HEK293T (cell line): Measurements from ENCODE around the gene ARMCX5.

ENCODE experiments used
- CTCF ChIA-PET: fragments of 350-600 bp; formaldehyde crosslinking; extraction: SDS; loops from one replicate; lab custom pipeline; 2021; ENCODE audit warnings: antibody characterized with exemption, inconsistent platforms; lab: Yijun Ruan, JAX
- POLR2A ChIA-PET: fragments of 350-600 bp; formaldehyde crosslinking; extraction: SDS; loops from one replicate; lab custom pipeline; 2020; ENCODE audit warnings: antibody characterized with exemption, inconsistent platforms; lab: Yijun Ruan, JAX
- DNase-seq: peaks from one replicate; pipeline ENCODE4 v3.0.0; 2012; ENCODE audit warnings: mixed read lengths; ENCODE audit errors: extremely low spot score
- ARNT ChIP-seq: fragments of 450-650 bp; IDR thresholded peaks from 2 replicates; pipeline ENCODE4 v1.6.1; 2017; ENCODE audit warnings: mild to moderate bottlenecking
- BHLHE40 ChIP-seq: fragments of 450-650 bp; IDR thresholded peaks from 2 replicates; pipeline ENCODE4 v1.6.1; 2016; ENCODE audit warnings: mild to moderate bottlenecking, moderate library complexity, borderline replicate concordance
- CTBP1 ChIP-seq: fragments of 450-650 bp; IDR thresholded peaks from 2 replicates; pipeline ENCODE4 v1.6.1; 2016; ENCODE audit warnings: borderline replicate concordance
- ELF4 ChIP-seq: fragments of 450-650 bp; IDR thresholded peaks from 2 replicates; pipeline ENCODE4 v1.6.1; 2017; ENCODE audit warnings: antibody characterized with exemption
- FOXA1 ChIP-seq: fragments of 450-650 bp; IDR thresholded peaks from 2 replicates; pipeline ENCODE4 v1.6.1; 2016; ENCODE audit warnings: mild to moderate bottlenecking
- FOXK2 ChIP-seq: fragments of 450-650 bp; IDR thresholded peaks from 2 replicates; pipeline ENCODE4 v1.6.1; 2016; ENCODE audit warnings: mild to moderate bottlenecking
- FOXM1 ChIP-seq: fragments of 450-650 bp; IDR thresholded peaks from 2 replicates; pipeline ENCODE4 v1.6.1; 2017; ENCODE audit warnings: mild to moderate bottlenecking, borderline replicate concordance
- HDGF ChIP-seq: fragments of 450-650 bp; IDR thresholded peaks from 2 replicates; pipeline ENCODE4 v1.6.1; 2017; ENCODE audit warnings: antibody characterized with exemption, borderline replicate concordance
- L3MBTL2 ChIP-seq: fragments of 450-650 bp; conservative IDR thresholded peaks from 2 replicates; pipeline ENCODE4 v1.6.1; 2016; ENCODE audit warnings: mild to moderate bottlenecking
- LEF1 ChIP-seq: fragments of 450-650 bp; IDR thresholded peaks from 2 replicates; pipeline ENCODE4 v1.6.1; 2017; ENCODE audit warnings: mild to moderate bottlenecking, borderline replicate concordance
- NFRKB ChIP-seq: fragments of 450-650 bp; IDR thresholded peaks from 2 replicates; pipeline ENCODE4 v1.6.1; 2016; ENCODE audit warnings: mild to moderate bottlenecking, moderate library complexity
- SP1 ChIP-seq: fragments of 450-650 bp; IDR thresholded peaks from 2 replicates; pipeline ENCODE4 v1.6.1; 2017
- SUZ12 ChIP-seq: fragments of 450-650 bp; IDR thresholded peaks from 2 replicates; pipeline ENCODE4 v1.6.1; 2016; ENCODE audit warnings: mild to moderate bottlenecking
- TARDBP ChIP-seq: fragments of 450-650 bp; IDR thresholded peaks from 2 replicates; pipeline ENCODE4 v1.6.1; 2016
- ZNF384 ChIP-seq: fragments of 450-650 bp; IDR thresholded peaks from 2 replicates; pipeline ENCODE4 v1.6.1; 2016
- TF ChIP-seq, protein P1 (sequence below): fragments of 450-650 bp; IDR thresholded peaks from 2 replicates; pipeline ENCODE4 v1.6.1; 2016

The ARMCX5 gene

DNA sequence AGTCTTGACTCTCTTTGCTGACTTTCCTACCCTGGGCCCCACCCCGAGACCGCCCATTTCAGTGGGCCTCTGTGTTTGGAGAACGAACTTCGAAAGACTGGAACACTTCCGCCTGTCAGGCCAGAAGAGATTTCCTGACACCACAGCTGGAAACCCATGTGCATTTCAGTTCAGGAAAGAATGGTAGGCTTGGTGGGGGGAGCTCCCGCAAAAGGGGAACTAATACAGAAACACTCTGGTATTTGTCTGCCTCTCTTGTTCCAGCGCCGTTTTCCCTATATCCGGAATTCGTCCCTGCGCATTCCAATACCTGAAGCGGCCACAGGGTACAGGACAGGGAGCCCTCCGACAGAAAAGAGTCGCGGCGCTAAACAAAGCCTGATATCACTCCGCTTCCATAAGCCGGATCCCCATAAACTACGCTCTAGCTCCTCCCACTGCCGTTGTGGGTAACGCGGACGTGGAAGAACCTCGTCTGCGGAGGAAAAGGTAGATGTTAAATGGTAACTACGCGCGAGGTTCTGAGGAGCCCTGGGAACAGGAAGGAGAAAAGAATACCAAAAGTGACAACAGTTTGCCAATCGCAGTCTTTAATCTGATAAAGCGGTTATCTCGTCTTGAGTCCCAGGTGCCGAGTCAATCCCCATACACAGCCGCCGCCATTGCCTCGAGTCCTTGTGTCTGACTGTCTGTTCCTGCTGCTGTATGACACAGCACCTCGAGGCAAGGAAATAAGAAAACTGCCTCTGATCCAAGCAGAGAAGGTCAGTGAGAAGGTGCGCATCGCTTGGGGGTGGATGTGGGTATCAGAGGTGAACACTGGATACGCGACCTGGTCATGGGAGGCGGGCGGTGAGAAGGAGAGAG lies at the start of gene ARMCX5:
TSS of gene ARMCX5 (plus strand) at position 432 of the 867 bp plus-strand sequence. CDS start 2,627 bp downstream, outside the sequence.
- ChIA-PET CTCF (interaction anchor here (0.6 kb wide), 1 partner anchor 371 kb away, joined by 3 read pairs; no protein-coding TSS in a partner anchor), POLR2A (interaction anchor here (0.7 to 1.3 kb wide), 11 partner anchors 10 to 234 kb away, joined by 3 to 5 read pairs (median 3); no protein-coding TSS in a partner anchor)
- no peak for TF ChIP-seq BHLHE40
- TF ChIP-seq NFRKB: peak; percentile 70
- TF ChIP-seq, protein P1, sequence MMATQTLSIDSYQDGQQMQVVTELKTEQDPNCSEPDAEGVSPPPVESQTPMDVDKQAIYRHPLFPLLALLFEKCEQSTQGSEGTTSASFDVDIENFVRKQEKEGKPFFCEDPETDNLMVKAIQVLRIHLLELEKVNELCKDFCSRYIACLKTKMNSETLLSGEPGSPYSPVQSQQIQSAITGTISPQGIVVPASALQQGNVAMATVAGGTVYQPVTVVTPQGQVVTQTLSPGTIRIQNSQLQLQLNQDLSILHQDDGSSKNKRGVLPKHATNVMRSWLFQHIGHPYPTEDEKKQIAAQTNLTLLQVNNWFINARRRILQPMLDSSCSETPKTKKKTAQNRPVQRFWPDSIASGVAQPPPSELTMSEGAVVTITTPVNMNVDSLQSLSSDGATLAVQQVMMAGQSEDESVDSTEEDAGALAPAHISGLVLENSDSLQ: peak; percentile 29; the same call in 1 of the 2 replicates
- peak; percentile 58 for TF ChIP-seq ELF4
- TF ChIP-seq L3MBTL2: peak; percentile 93
- TF ChIP-seq TARDBP: 0 out of 2 replicates have a peak, but pooled peaks have one; percentile 18
- TF ChIP-seq ZNF384: no peak
- DNase-seq: peak; percentile 72

DNA sequence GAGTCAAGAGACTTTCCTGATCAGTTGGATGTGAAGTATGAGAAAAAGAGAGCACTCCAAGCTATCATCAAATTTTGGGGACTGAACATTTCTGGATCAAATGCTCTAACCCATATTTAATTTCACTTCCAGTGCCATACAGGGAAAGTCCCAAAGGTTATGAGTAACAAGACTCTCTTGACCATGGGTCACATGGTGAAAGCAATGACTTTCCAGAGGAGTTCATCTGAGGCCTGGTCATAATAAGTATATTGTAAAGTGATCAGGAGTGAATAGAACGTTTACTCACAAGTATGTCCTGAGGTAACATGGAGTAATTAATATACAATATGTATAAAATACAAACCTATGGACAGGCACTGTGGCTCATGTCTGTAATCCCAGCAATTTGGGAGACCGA lies 40.7 kb upstream of the ARMCX5 start:
- POLR2A ChIA-PET: no interaction called here
- no peak for DNase-seq
- CTCF ChIA-PET: no interaction called here
- TF ChIP-seq ZNF384 (no peak), ARNT (no peak)

DNA sequence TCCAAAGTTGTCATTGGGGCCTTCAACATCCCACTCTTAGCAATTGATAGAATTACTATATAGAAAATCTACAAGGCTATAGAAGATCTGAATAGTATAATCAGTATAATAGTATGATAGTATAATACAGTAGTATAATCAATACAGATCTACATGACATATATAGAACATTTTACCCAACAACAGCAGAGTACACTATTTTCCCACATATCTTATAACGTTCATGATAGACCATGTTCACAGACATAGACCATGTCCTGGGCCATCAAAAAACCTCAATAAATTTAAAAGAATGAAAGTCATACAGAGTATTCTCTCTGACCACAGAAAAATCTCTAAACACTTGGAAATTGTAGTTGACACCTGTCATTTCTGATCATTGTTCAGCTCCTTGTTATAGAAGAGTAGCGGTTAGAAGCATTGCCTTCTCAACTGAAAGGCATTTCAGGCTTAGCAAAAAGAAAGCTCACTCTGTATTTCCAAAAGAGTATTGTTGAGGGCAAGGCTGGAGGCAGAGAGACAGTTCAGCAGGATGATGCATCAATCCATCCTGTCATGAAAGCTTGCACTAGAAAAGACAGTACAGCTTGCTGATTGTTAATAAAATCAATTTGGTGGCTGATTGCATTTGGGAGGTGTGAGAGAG lies 38.8 kb upstream of the ARMCX5 start:
- ChIA-PET POLR2A (no interaction called here), CTCF (no interaction called here)
- DNase-seq: no peak
- TF ChIP-seq ZNF384 (no peak), HDGF (no peak), CTBP1 (no peak), NFRKB (no peak), FOXM1 (no peak), FOXK2 (no peak), LEF1 (no peak), ARNT (no peak), BHLHE40 (no peak), FOXA1 (no peak)

DNA sequence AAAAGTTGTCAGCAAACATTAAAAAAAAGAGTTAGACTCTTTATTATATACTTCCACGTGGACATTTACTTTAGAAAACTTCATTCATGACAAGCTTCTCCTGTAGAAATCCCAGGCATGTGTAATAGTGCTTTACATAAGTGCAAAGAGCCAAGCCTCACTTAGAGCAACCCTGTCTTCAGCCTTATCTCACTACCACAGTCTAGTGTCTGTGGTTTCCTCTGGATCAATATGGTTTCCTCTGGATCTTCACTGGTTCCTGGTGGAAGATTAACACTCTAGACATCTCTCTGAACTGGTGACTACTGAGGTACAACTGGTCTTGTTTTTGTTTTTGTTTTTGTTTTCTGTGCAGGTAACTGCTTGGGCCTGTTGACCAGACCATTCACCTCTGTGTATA lies 18.4 kb upstream of the ARMCX5 start:
- ChIA-PET POLR2A (no interaction called here), CTCF (no interaction called here)
- no peak for DNase-seq
- TF ChIP-seq SUZ12 (no peak), CTBP1 (no peak), LEF1 (no peak), ELF4 (no peak), TARDBP (no peak), FOXM1 (no peak), NFRKB (no peak), BHLHE40 (no peak), ZNF384 (no peak), L3MBTL2 (no peak), FOXK2 (no peak), HDGF (no peak), SP1 (no peak)

DNA sequence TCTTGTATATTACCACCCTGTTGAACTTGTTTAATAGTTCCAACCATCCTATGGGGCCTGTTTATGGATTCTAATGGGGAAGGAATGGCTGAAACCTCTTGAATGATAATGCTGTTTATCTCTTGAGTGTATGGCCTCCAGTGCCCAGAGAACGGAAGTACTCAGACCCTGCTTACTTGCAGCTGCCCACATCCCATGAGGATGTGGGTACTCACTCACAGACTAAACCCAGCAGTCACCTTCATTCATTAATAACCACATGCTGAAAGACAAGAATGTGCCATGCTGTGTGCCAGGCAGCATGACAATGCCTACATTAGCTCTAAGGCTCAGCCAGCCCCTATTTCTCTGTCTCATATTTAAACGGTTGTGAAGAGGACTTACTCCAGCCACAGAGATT lies 5.9 kb upstream of the ARMCX5 start:
- no peak for TF ChIP-seq HDGF
- TF ChIP-seq SUZ12: no peak
- TF ChIP-seq CTBP1: no peak
- no peak for TF ChIP-seq ELF4
- TF ChIP-seq NFRKB: no peak
- TF ChIP-seq BHLHE40: no peak
- no peak for TF ChIP-seq FOXM1
- no peak for TF ChIP-seq TARDBP
- no peak for TF ChIP-seq LEF1
- TF ChIP-seq, protein P1: no peak
- TF ChIP-seq FOXK2: no peak
- no peak for TF ChIP-seq FOXA1
- no peak for DNase-seq
- ChIA-PET POLR2A (no interaction called here), CTCF (no interaction called here)

DNA sequence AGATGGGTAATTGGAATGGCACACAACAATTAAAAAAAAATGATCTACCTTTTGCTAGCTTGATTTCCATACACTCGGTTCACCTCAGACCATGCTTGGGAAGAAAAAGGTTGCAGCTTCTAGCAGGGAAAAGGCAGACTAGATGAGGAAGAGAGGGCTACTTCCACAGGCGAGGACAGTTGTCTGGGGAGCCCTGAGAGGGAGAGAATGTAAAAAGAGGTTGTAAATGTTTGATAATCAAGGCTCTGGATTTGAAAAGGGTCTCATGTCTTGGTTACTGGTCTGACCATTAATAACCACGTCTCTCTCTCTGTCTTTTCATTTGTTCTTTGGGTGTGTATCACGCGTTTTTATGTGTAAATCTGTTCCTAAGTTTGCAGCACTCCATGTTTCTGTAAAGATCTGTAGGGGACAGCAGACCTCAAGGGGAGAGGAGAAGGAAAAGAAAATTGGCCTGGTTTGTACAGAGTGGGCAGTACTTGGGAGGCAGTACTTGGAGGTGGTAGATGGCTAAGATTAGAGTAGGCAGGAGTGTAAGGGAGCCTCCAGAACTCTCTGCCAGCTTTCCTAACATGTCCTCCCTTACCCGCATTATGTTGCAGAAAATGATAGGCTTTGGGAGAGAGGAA lies 750 bp downstream of the ARMCX5 start:
- CTCF ChIA-PET: interaction anchor here (0.6 kb wide), 1 partner anchor 370 kb away, joined by 3 read pairs; no protein-coding TSS in a partner anchor
- POLR2A ChIA-PET: interaction anchor here (1.0 to 1.3 kb wide), 6 partner anchors 21 to 233 kb away, joined by 3 to 5 read pairs (median 4); no protein-coding TSS in a partner anchor
- DNase-seq: no peak
- TF ChIP-seq HDGF (no peak), FOXA1 (no peak), SP1 (no peak), BHLHE40 (no peak), FOXM1 (no peak), L3MBTL2 (no peak), SUZ12 (no peak), ZNF384 (no peak), LEF1 (no peak), FOXK2 (no peak), CTBP1 (no peak), TARDBP (no peak)
- TF ChIP-seq, protein P1: no peak
